NCI-H187 (cell line): ENCODE data around the gene ATG4C.

Source experiments
- DNase-seq, 2 experiments: peaks; one replicate each; lab custom pipeline; 2025; lab: John Stamatoyannopoulos, UW

Gene ATG4C

GRCh38 chr1:62904856-62905225, 120.9 kb downstream of the ATG4C start:
- no peak for DNase-seq

- DNase-seq = peak; percentile 67 to 75
Measured at GRCh38 chr1:62905309-62905708, 121.4 kb downstream of the ATG4C start.

GRCh38 chr1:62905872-62906271, 121.9 kb downstream of the ATG4C start:
- DNase-seq = peak in 1 of 2 experiments; percentile 75

GRCh38 chr1:62906428-62906886, 122.5 kb downstream of the ATG4C start:
- no peak for DNase-seq

GRCh38 chr1:62908168-62908695, 124.3 kb downstream of the ATG4C start:
- no peak for DNase-seq

- DNase-seq = no peak
Measured at GRCh38 chr1:62912028-62912638, 128.2 kb downstream of the ATG4C start.
